Retinal pigment epithelial cell (primary cell): ENCODE results near the gene ITGA11.
A peak's percentile ranks its signal among the peaks of the same experiment; 100 is the strongest.

Experiments used
- DNase-seq: peaks from one replicate; pipeline ENCODE4 v3.0.0-alpha.2; 2010; ENCODE audit warnings: low read depth
- H3K4me3 ChIP-seq: 2 replicates; pipeline ENCODE4 v1.5.1; 2011; ENCODE audit warnings: mild to moderate bottlenecking, low read length, control low read depth, moderate library complexity
- CTCF ChIP-seq: conservative IDR thresholded peaks from 2 replicates; pipeline ENCODE4 v1.5.1; 2011; ENCODE audit warnings: low read depth, low read length, control low read depth, inconsistent platforms

ITGA11 gene

GRCh38 chr15:68356778-68357177 is 75.2 kb downstream of the ITGA11 start:
- DNase-seq, result no peak
- no peak for TF ChIP-seq CTCF
- no peak overlapping the region for H3K4me3 ChIP-seq

DNA sequence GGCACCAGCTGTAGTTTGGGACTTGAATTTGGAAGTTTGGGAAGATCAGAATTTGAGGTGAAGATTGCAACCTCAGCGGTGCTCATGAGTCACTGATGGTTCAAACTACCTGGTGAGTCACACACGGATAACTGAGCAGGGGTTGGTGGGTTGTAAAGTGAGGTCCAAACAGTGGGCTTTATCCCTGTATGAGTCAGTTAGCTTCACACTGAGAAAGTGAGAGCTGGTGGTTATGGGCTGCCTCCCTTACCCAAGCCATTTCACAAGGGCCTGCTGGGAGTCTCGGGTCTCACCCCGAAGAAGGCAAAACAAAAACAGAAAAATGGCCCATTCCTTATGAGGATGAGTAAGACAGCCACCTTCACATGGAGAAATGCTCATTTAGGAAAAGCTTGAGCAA is 77.0 kb downstream of the ITGA11 start:
- peak; percentile 64 for DNase-seq
- H3K4me3 ChIP-seq, result no peak overlapping the region
- TF ChIP-seq CTCF, result no peak

DNA sequence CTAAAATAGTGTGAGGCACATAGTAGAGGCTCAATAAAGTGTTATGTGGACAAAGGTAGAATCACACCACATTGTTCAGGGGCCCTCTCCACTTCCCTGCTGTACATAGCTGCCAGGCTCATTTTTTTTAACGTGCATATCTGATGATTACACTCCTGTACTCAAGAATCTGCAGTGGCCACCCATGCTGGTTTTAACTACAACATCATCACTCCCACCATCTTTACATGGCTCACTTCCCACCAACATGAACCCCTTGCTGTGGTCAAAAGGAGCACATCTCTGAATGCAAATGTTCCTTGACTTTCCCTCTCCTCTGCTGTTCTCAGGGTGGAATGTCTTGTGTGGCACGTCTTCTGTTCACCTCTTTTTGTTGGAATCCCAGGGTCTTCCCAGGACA is 77.7 kb downstream of the ITGA11 start:
- no peak for DNase-seq
- H3K4me3 ChIP-seq, result no peak overlapping the region
- TF ChIP-seq CTCF, result no peak

DNA sequence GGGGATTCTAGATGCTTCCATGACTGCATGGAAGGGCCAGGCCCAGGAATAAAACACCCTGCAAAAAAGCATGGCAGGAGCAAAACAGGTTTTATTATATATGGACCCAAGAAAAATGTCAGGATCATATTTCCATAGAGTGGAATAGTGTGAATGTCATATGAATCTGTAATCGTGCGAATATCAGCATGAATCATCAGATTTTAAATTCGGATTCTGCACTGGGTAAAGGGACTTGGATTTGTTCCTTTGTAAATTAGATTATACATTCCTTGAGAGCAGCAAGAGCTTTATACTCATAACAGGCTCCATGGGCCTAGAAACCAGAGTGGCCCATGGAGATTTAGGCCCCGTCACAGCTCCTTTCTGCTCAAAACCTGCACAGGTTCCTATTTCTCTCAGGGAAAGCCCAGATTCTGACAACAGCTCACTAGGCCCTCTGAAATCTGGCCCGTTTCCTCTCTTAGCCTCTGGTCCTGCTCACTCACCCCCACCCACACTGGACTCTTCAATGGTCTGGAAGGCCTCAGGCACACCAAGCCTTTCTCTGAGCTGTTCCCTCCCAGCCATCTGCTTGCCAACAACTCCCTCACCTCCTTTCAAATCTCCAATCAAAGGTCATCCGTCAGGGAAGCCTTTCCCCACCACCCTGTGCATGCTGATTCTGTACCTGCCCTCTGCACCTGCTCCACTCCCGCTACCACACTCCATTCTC is 78.4 kb downstream of the ITGA11 start:
- no peak for TF ChIP-seq CTCF
- H3K4me3 ChIP-seq, result no peak overlapping the region
- no peak for DNase-seq

- TF ChIP-seq CTCF, result no peak
- DNase-seq, result peak; percentile 43
- no peak overlapping the region for H3K4me3 ChIP-seq
Measured at GRCh38 chr15:68352401-68353062, 79.4 kb downstream of the ITGA11 start.

- H3K4me3 ChIP-seq, result no peak overlapping the region
- no peak for TF ChIP-seq CTCF
- no peak for DNase-seq
Measured at GRCh38 chr15:68349151-68349550, 82.8 kb downstream of the ITGA11 start.

GRCh38 chr15:68348606-68349005 is 83.4 kb downstream of the ITGA11 start:
- no peak for TF ChIP-seq CTCF
- no peak for DNase-seq

More at GRCh38 chr15:68348606-68349005, 83.4 kb downstream of the ITGA11 start:
- no peak overlapping the region for H3K4me3 ChIP-seq
